Thoracic aorta (tissue), 2 donors: ENCODE data around the gene ATP2C2. TPM values are rescaled to one million over a fixed set of nuclear protein-coding genes. Genes with fewer than 3 reads are reported as not detected.

Source experiments
- ATAC-seq: fragments of 150-250 bp; one replicate; pipeline ENCODE4 v1.8.0; 2017; ENCODE audit warnings: low read depth; ENCODE audit not compliant: insufficient number of reproducible peaks, low FRiP score
- DNase-seq: peaks from one replicate; pipeline ENCODE4 v3.0.0-alpha.2; 2020; ENCODE audit warnings: low spot score
- H3K27ac ChIP-seq, 2 donors: fragments of 200-600 bp; sonication (generic); 1 replicate in 1 of 2; 2 replicates in 1 of 2; pipeline ENCODE4 v1.5.1; 2016; ENCODE audit warnings: mild to moderate bottlenecking in 2 of 2, moderate library complexity in 2 of 2
- H3K27me3 ChIP-seq: fragments of 200-600 bp; sonication (generic); replicated peaks from 2 replicates; pipeline ENCODE4 v1.6.0; 2016; ENCODE audit warnings: mild to moderate bottlenecking; ENCODE audit not compliant: insufficient read depth
- H3K36me3 ChIP-seq: fragments of 200-600 bp; sonication (generic); one replicate; pipeline ENCODE4 v1.5.1; 2016
- H3K4me1 ChIP-seq, 2 donors: fragments of 200-600 bp; sonication (generic); 1 replicate in 1 of 2; 2 replicates in 1 of 2; pipeline versions ENCODE4 v1.5.1 to v1.6.0; 2016; ENCODE audit warnings: low read depth in 2 of 2, mild to moderate bottlenecking in 1 of 2; ENCODE audit not compliant: control insufficient read depth in 1 of 2
- H3K4me3 ChIP-seq: fragments of 200-600 bp; sonication (generic); 2 replicates; pipeline ENCODE4 v1.5.1; 2016; ENCODE audit warnings: mild to moderate bottlenecking
- H3K9me3 ChIP-seq: fragments of 200-600 bp; sonication (generic); 2 replicates; pipeline ENCODE4 v1.5.1; 2016
- CTCF ChIP-seq: fragments of 200-600 bp; sonication (generic); IDR thresholded peaks from one replicate; pipeline ENCODE4 v1.5.1; 2019; ENCODE audit warnings: antibody characterized with exemption
- total RNA-seq, 2 donors: library from RNA; depleted of rRNA; stranded (reverse); fragments of >200 nt; gene quantifications; one replicate each; pipeline versions ENCODE4 v1.1.0 to v1.2.3, GENCODE V29; 2016

Gene ATP2C2
- total RNA-seq, 2 donors from 2014 or later = 0.28 to 0.54 TPM

GRCh38 chr16:84500531-84500930, 132.2 kb downstream of the ATP2C2 start:
- ATAC-seq (no peak), DNase-seq (no peak)
- Histone ChIP-seq H3K27ac (no peak overlapping the region), H3K9me3 (no peaks in the 10 kb centered on the region), H3K4me1 (peaks cover 16 to 17% of the 10 kb centered on the region in 2 donors), H3K36me3 (peaks cover 10% of the 10 kb centered on the region), H3K27me3 (no peaks in the 10 kb centered on the region), H3K4me3 (no peak overlapping the region)
- no peak for TF ChIP-seq CTCF

- ATAC-seq (no peak), DNase-seq (no peak)
- Histone ChIP-seq H3K9me3 (no peaks in the 10 kb centered on the region), H3K4me3 (no peak overlapping the region), H3K27ac (no peak overlapping the region), H3K4me1 (peaks cover 16 to 20% of the 10 kb centered on the region in 2 donors), H3K27me3 (no peaks in the 10 kb centered on the region), H3K36me3 (peaks cover 4% of the 10 kb centered on the region)
- TF ChIP-seq CTCF = no peak
These were observed 132.9 kb downstream of the ATP2C2 start for GRCh38 chr16:84501077-84501735.

GRCh38 chr16:84502075-84502474, 133.7 kb downstream of the ATP2C2 start:
- Histone ChIP-seq H3K27ac (no peak overlapping the region), H3K9me3 (no peaks in the 10 kb centered on the region), H3K27me3 (no peaks in the 10 kb centered on the region), H3K4me3 (no peak overlapping the region), H3K4me1 (peaks cover 16 to 20% of the 10 kb centered on the region in 2 donors), H3K36me3 (peaks cover 2% of the 10 kb centered on the region)
- no peak for TF ChIP-seq CTCF
- no peak for DNase-seq
- ATAC-seq = no peak

- H3K36me3 ChIP-seq = peaks cover 2% of the 10 kb centered on the region
- peaks cover 16 to 20% of the 10 kb centered on the region in 2 donors for H3K4me1 ChIP-seq
- H3K27me3 ChIP-seq = no peaks in the 10 kb centered on the region
- H3K27ac ChIP-seq = no peak overlapping the region
- TF ChIP-seq CTCF = no peak
- H3K4me3 ChIP-seq = no peak overlapping the region
- H3K9me3 ChIP-seq = no peaks in the 10 kb centered on the region
- ATAC-seq (no peak), DNase-seq (no peak)
These were observed 134.2 kb downstream of the ATP2C2 start for GRCh38 chr16:84502581-84502980.

GRCh38 chr16:84503751-84504395, 135.5 kb downstream of the ATP2C2 start:
- peak overlapping the region; percentile 89 for H3K4me3 ChIP-seq
- peak overlapping the region; percentile 43 to 66 for H3K27ac ChIP-seq
- TF ChIP-seq CTCF = no peak
- peaks cover 16 to 20% of the 10 kb centered on the region in 2 donors for H3K4me1 ChIP-seq
- H3K27me3 ChIP-seq = no peaks in the 10 kb centered on the region
- peaks cover 2% of the 10 kb centered on the region for H3K36me3 ChIP-seq
- no peaks in the 10 kb centered on the region for H3K9me3 ChIP-seq
- ATAC-seq (no peak), DNase-seq (no peak)
